GM20000 (cell line): Measurements from ENCODE around the gene CROCC.
"Not testable (repeated sequence)": the region's sequence is repeated elsewhere in the genome, so short reads cannot be mapped to it uniquely, and the experiment has no call there.

ENCODE experiments used
- DNase-seq: peaks from one replicate; pipeline ENCODE4 v3.0.0; 2012; ENCODE audit warnings: low spot score
- CTCF ChIP-seq: IDR thresholded peaks from 2 replicates; pipeline ENCODE4 v1.5.1; 2012; ENCODE audit warnings: mild to moderate bottlenecking, control low read depth; ENCODE audit errors: extremely low read depth, missing control alignments

The CROCC gene

DNA sequence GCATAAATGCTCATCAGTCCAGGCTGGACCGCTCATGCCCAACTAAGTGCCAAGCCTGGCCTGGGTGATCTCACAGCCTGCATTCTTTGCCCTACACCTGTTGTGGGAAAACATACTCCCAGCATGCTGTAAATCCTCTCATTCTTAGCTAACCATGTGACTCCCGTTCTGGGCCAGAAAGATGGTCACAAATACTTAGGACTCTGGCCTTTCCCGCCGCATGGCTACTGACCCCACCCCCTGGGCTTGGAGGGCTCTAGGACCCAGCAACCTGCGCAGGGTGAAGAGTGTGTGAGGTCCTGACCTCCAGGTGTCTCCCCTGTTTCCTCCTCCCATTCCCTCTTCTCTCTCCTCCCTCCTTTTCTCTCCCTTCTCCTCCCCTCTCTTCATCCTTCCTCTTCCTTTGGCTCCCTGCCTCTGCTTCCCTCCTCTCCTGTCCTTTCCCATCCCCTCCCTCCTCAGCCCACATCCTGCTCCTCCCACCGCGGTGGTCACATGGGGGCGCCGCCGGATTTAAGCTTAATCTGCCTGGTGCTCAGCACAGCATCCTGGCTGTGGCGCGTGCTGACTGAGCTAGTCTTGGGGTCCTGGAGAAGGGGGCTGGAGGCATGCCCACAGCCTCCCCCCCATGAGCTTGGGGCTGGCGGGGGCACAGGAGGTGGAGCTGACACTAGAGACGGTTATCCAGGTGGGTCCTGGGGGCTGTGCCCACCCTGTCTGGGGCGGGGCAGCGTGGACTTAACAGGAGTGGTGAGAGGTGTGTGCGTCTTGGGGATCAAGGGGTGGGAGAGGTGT, at the start of gene CROCC:
Gene CROCC, plus strand, starts transcription at position 541 of the 795 bp plus-strand sequence. Its CDS starts 88 bp downstream, at position 629.
- peak; percentile 12 for TF ChIP-seq CTCF
- DNase-seq = no peak

DNA sequence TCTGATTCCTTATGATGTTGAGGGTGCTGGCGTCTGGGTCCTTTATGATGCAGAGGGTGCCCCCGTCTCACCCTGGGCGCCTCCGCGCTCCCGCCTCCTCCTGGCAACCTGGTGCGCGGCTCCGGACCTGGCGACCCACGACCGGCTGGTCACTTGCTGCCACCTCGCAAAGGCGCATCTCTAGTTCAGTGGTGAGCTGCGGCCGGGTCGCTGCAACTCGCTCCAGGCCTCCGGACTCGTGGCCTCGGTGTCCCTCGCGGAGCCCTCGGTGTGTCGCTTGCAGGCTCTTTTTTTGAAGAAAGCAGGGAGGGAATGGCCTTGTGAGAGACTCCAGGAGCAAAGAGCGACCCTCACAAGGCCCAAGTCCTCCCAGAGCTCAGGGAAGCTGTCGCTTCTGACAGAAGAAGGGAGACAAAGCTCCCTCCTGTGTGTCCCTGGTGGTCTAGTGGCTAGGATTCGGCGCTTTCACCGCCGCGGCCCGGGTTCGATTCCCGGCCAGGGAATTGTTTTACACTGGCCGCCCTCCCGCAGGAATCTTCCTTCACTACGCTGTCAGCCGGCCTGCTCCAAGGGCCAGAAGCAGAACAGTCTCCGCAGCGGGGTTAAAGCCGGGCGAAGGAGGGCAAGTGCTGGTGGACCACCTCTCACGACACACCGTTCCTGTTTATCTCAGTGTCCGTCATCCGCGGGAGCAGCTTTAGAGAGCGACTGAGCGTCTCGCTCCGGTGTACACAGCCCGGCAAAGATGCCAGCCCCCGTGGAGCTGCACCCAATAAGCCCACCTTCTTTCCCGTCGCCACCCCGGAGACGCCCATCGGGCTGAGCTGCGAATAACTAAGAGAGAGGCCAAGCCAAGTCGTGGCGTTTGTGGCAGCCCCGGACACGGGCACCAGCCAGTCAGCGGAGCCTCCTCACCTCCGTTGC, 49.3 kb upstream of the CROCC start:
- peak; percentile 31 for DNase-seq

DNA sequence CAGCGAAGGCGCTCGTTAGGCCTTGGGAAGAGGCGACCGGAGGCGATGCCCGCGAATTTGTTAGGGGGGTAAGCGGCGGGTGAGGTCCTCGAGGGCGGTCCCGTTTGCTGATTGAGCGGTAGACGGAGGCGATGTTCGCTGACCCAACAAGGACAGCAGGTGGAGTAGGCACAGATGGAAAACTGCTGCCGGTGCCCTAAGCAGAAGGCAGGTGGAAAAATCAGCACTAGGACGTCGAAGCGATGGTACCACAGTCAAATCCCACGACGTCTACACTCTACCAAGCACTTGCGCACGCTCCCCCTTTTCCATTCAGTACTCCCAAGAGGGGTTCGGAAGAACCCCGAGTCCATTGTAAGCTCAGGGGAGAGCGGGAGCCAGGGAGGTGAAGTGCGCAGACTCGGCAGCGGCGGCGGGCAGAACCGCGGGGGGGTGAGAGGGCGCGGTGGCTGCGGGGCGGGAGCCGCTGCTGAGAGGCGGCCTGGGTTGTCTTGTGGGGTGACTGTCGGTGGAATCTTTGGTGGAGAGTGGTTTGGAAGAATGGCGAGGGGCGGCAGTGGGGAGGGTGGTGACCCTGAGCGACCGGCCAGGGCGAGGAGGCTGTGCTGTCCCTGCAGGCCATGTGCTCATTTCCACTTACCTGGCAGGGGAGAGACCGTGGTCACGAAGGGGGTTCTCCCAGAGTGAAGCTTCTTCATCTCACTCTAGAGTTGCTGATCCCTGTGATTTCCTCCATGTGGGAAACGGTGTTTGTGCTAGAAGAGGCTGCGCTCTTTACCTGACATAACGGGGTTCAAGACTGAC, 48.5 kb upstream of the CROCC start:
- DNase-seq = not testable (repeated sequence)

- DNase-seq = not testable (repeated sequence)
These were observed 46.6 kb upstream of the CROCC start for GRCh38 chr1:16874968-16875765.

GRCh38 chr1:16881742-16882141, 40.0 kb upstream of the CROCC start:
- DNase-seq = not testable (repeated sequence)

GRCh38 chr1:16882986-16883385, 38.7 kb upstream of the CROCC start:
- DNase-seq = no peak
- TF ChIP-seq CTCF = no peak

- not testable (repeated sequence) for DNase-seq
These were observed 37.2 kb upstream of the CROCC start for GRCh38 chr1:16884487-16884886.

- TF ChIP-seq CTCF = no peak
- no peak for DNase-seq
These were observed 34.7 kb upstream of the CROCC start for GRCh38 chr1:16886860-16887605.
